G401 (cell line): ENCODE data around the gene FAM107B. TPM values are rescaled to one million over a fixed set of nuclear protein-coding genes. Genes with fewer than 3 reads are reported as not detected.
"Not testable (repeated sequence)": the region's sequence is repeated elsewhere in the genome, so short reads cannot be mapped to it uniquely, and the experiment has no call there.

ENCODE experiments used
- DNase-seq: peaks from one replicate; pipeline ENCODE4 v3.0.0-alpha.2; 2015; ENCODE audit warnings: low spot score
- in situ Hi-C: cut with HindIII; loops from 2 replicates; pipeline ENCODE4 v1.10.0; 2016; ENCODE audit warnings: low sequenced_read_pairs, mixed read lengths
- total RNA-seq: library from RNA; depleted of rRNA; stranded (reverse); fragments of >200 nt; shearing (Covaris generic); gene quantifications from 2 replicates; pipeline ENCODE4 v1.2.3, GENCODE V29; 2014; rRNA removed

Gene FAM107B
- 39.1 and 44.6 TPM in 2 replicates for total RNA-seq

- in situ Hi-C loops = no loop called here
- no peak for DNase-seq
These were observed at the start of gene FAM107B for GRCh38 chr10:14774797-14775196. FAM107B (minus strand) TSS chr10:14774897; CDS start chr10:14774663, 234 bp downstream.

DNA sequence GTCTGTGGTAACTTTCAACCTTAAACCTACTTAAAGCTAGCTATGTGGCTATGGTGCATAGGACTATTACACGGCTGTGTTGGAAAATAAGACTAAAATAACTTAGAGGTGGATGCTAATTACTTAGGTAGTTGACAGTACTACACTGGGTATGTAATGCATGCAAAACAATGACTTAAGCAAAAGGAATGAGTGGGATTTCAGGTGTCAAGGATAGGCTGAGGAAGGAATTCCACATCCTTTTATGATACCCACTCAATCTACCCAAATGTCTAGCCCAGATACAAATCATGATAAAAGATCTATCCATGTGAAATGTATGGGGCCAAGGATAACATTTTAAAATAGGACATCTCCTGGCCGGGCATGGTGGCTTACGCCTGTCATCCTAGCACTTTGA lies 49.3 kb upstream of the FAM107B start:
- in situ Hi-C loops = no loop called here
- no peak for DNase-seq

GRCh38 chr10:14822879-14823755 lies 48.4 kb upstream of the FAM107B start:
- peak; percentile 78 for DNase-seq
- in situ Hi-C loops = no loop called here

GRCh38 chr10:14821635-14822375 lies 47.1 kb upstream of the FAM107B start:
- peak; percentile 75 for DNase-seq
- in situ Hi-C loops = no loop called here

GRCh38 chr10:14820775-14821154 lies 46.1 kb upstream of the FAM107B start:
- DNase-seq = no peak
- in situ Hi-C loops = no loop called here

- no peak for DNase-seq
- in situ Hi-C loops = no loop called here
These were observed 45.5 kb upstream of the FAM107B start for GRCh38 chr10:14820010-14820774.

- in situ Hi-C loops, DNase-seq: not testable (repeated sequence)
These were observed 42.0 kb upstream of the FAM107B start for GRCh38 chr10:14816717-14817116.

DNA sequence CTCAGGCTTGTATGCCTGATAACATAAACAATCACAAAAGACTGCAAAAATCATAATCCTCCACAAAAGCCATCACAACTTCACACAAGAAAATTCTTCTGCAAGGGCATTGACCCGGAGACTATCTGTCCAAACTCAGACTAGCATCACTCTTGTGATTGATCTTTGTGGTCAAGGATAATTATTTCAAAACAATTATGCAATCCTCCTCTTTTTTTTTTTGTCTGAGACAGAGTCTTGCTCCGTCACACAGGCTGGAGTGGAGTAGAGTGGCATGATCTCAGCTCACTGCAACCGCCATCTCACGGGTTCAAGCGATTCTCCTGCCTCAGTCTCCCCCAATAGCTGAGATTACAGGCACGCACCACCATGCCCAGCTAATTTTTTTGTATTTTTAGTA lies 41.0 kb upstream of the FAM107B start:
- no peak for DNase-seq
- in situ Hi-C loops = no loop called here

- no peak for DNase-seq
- in situ Hi-C loops = no loop called here
These were observed 37.6 kb upstream of the FAM107B start for GRCh38 chr10:14812271-14812670.

DNA sequence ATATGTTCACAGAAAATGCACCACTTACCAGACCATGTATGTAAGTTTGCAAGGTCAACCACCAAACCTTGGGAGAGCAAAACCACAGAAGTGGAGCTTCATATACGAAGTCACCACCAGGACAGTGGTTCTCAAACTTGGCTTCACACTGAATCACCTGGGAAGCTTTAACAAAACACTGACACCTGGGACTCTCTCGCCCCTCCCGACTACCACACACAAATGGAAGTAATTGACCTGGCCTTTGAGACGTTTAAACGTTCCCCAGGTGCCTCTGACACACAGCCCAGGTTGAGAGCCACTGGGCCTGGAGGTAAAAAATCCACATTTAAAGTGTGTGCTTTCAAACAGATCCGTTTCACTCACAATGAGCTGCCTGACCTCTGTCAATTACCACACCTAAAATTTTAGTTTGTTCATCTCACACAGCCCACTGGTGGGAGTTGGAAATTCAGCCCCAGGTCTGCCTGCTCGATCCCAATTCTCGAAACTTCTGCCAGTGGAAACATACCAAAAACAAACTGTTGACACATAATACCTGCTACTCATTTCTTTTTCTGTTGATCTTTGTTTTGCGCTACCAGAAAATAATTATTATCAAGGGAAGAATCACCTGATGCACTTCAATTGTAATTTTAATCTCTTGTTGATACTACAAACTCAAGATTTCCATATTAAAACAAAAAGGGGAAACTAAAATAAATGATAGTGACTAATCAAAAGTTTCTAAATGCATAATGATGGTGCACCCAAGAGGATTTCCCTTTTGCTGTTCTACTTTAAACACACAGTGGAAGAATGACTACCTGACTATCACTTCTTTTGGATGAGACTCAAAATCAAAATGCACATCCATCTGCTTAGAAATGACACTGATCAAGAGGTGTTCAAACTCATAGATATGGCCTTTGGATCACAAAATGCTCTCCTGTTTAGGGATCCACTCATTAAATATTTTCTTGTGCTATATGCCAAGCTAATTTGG lies 36.6 kb upstream of the FAM107B start:
- in situ Hi-C loops = no loop called here

GRCh38 chr10:14806318-14806717 lies 31.6 kb upstream of the FAM107B start:
- in situ Hi-C loops = no loop called here
- no peak for DNase-seq

More for the DNA sequence above, 36.6 kb upstream of the FAM107B start:
- no peak for DNase-seq

GRCh38 chr10:14803827-14804226 lies 29.1 kb upstream of the FAM107B start:
- DNase-seq = no peak
- in situ Hi-C loops = no loop called here

DNA sequence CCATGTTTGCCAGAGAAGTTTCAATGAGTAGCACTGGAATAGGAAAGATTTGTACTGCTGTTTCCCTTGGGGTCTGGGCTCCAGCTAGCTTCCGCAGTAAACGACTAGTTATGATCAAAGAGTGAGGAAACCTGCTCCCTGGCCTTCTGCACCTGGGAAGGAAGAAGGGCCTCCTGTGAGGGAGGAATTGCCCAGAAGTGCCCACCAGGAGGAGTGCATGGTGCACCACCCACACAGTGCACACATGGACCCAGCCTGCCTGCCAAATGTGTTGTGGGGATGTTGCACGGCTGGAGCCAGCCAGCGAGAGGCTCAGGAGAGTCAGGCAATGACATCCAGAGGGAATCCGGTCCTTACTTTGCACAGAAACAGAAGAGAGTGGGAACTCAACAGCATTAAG lies 27.0 kb upstream of the FAM107B start:
- in situ Hi-C loops = no loop called here
- DNase-seq = no peak

- DNase-seq = no peak
- in situ Hi-C loops = no loop called here
These were observed 25.7 kb upstream of the FAM107B start for GRCh38 chr10:14800397-14800796.

DNA sequence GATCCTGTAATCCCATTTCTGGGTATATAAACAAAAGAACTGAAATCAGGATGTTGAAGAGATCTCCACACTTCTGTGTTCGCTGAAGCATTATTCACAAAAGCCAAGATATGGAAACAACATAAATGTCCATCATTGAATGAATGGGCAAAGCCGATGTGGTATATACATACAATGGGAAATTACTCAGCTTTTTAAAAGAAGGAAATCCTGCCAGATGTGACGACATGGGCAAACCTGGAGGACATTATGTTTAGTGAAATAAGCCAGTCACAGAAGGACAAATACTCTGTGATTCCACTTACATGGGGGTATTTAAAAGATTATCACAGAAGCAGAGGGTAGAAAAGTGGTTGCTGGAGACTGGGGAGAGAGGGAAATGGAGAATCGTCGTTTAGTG lies 23.9 kb upstream of the FAM107B start:
- in situ Hi-C loops = no loop called here
- DNase-seq = no peak

GRCh38 chr10:14787938-14788337 lies 13.2 kb upstream of the FAM107B start:
- no peak for DNase-seq
- in situ Hi-C loops = no loop called here

DNA sequence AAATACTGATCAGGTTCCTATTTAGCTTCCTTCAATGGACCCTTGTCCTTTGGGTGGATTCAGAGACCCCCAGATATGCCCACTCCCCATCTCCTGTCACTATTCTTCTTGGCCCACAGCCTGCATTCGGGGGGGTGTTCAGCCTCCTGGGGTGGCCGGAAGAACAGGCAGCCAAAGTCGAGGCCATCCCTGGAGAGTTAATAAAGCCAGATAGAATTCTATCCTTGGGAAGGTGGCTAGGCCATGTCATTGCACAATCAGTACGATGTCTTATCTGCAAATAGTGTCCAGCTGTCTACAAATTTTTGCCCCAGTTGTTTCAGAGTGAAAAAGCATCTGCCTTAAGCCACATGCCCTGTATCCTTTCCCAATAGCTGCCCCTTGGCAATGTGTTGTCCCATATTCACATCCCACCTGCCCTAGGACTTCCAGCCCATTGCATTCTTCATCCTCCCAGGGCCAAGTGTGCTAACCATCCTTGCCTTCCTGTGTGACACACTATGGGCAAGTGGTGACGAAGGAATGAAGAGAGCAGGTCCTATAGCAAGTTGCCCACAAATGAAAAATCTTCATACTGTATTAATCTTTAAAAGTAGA lies 9.9 kb upstream of the FAM107B start:
- no peak for DNase-seq
- in situ Hi-C loops = no loop called here

- DNase-seq = no peak
- in situ Hi-C loops = no loop called here
These were observed 8.1 kb upstream of the FAM107B start for GRCh38 chr10:14782691-14783363.
